Testis (tissue), 3 donors: ENCODE measurements around the gene SLC7A6OS. TPM values are rescaled to one million over a fixed set of nuclear protein-coding genes. Genes with fewer than 3 reads are reported as not detected.
A peak's percentile ranks its signal among the peaks of the same experiment; 100 is the strongest.
"Not testable (repeated sequence)": the region's sequence is repeated elsewhere in the genome, so short reads cannot be mapped to it uniquely, and the experiment has no call there.

Experiments
- DNase-seq: peaks from one replicate; pipeline ENCODE4 v3.0.0-alpha.2; 2019
- H3K27ac ChIP-seq, 2 donors: fragments of 200-600 bp; sonication (generic); one replicate each; pipeline ENCODE4 v1.5.1; 2019
- H3K27me3 ChIP-seq: fragments of 200-600 bp; sonication (generic); one replicate; pipeline ENCODE4 v1.5.1; 2019
- H3K36me3 ChIP-seq: fragments of 200-600 bp; sonication (generic); one replicate; pipeline ENCODE4 v1.5.1; 2017; ENCODE audit warnings: low read depth; ENCODE audit errors: missing control alignments
- H3K4me1 ChIP-seq: fragments of 200-600 bp; sonication (generic); one replicate; pipeline ENCODE4 v1.5.1; 2019
- H3K4me3 ChIP-seq, 2 donors: fragments of 200-600 bp; sonication (generic); one replicate each; pipeline ENCODE4 v1.5.1; 2017 to 2019
- H3K9me3 ChIP-seq: fragments of 200-600 bp; sonication (generic); one replicate; pipeline ENCODE4 v1.5.1; 2017
- CTCF ChIP-seq, 3 experiments: fragments of 450-650 bp in 2 of 3; fragments of 200-600 bp in 1 of 3; sonication (generic) in 1 of 3; IDR thresholded peaks; one replicate each; pipeline ENCODE4 v1.5.1; 2016 to 2019; ENCODE audit warnings: antibody characterized with exemption in 3 of 3, mild to moderate bottlenecking in 2 of 3, moderate library complexity in 1 of 3
- POLR2A ChIP-seq: fragments of 450-650 bp; IDR thresholded peaks from one replicate; pipeline ENCODE4 v1.6.1; 2017; ENCODE audit warnings: antibody characterized with exemption, mild to moderate bottlenecking, moderate library complexity
- WGBS, 2 donors: methylation state at CpG; one replicate each; pipeline ENCODE4 v1.1.5; 2018; 5-methylcytosine and 5-hydroxymethylcytosine counted together
- intact Hi-C: fragments of 100-400 bp; cut with DNase I; formaldehyde crosslinking; loops from one replicate; pipeline ENCODE4 v1.15.1; 2023; ENCODE audit warnings: low total_unique reads
- polyA plus RNA-seq: library from polyadenylated mRNA; stranded (reverse); fragments of 350-450 nt; fragmentation: Illumina TruSeq; extraction: RNeasy Lipid Tissue Mini Kit (QIAGEN cat#74804); gene quantifications from one replicate; pipeline ENCODE4 v1.2.3, GENCODE V29; 2014; ENCODE audit warnings: low read depth, low replicate concordance; ENCODE audit not compliant: insufficient read depth
- total RNA-seq, 2 donors: library from RNA; depleted of rRNA; stranded (reverse); fragments of >200 nt; gene quantifications; one replicate each; pipeline ENCODE4 v1.2.3, GENCODE V29; 2016

SLC7A6OS gene
- total and polyA plus RNA-seq, 3 donors from 2014 or later: 14.7 to 25.8 (median 24.3) TPM

DNA sequence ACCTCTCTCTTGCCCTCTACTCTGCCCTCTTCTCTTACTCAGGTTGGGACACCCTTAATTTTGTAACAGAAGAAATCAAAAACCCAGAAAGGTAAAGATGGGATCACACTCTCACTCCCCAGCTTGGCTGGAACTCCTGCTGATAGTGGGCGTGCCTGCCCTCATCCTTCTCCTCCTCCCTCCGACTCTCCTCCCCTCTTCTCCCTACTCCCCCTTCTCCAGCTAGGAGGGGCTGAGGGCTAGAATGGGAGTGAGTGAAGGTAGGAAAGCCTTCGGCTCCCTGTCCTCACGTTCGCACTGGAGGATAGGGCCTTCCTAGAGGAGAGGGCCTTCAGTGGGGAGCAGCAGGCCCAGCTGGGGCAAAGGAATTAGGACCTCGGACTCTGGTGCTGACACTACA is 20.3 kb downstream of the SLC7A6OS start:
- Histone ChIP-seq H3K4me1 (peaks cover 11% of the 10 kb centered on the region), H3K4me3 (no peak overlapping the region), H3K27ac (no peak overlapping the region), H3K36me3 (no peaks in the 10 kb centered on the region), H3K27me3 (no peaks in the 10 kb centered on the region), H3K9me3 (no peaks in the 10 kb centered on the region)
- TF ChIP-seq CTCF (IDR thresholded peaks at IDR 0.05) (no peak), POLR2A (no peak)
- intact Hi-C loops: no loop called here
- DNase-seq: no peak
- WGBS, 2 donors: 76 to 85% methylated on average over 6 of the region's 6 CpGs

DNA sequence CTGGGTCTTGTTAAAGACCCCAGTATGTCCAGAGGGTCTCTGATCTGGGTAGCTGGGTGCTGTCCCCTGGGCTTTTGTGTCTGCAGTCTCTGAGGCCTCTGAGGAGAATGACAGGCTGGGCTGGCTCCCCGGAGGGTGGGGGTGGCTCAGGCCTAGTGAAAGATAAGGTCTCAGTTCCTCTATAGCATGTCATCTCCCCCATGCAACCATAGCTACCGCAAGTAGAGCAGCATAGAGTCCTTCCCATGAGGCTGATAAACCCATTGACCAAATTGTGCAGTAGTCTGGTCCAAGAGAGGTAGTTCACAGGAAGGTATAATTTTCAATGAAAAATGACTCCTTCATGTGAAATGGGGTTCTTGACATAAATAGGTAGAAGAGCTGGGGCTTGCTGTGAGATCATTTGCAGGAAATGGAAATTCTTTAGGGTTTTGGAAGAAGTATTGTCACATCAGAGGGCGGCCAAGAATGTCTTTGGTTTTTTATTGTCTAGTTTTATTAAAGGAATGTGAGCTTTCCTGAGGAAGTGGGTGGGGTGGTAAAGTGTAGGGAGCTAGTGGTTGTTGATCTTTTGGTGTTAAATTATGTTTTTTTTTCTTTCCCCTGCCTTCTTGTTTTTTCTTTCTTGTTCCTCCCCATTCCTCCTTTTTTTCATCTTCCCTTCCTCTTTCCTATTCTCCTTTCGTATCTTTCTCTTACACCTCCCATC is 21.0 kb downstream of the SLC7A6OS start:
- no peak overlapping the region for H3K27ac ChIP-seq
- 66 to 90% methylated on average over 3 to 4 of the region's 4 CpGs for WGBS, 2 donors
- no peak for DNase-seq
- H3K9me3 ChIP-seq: no peaks in the 10 kb centered on the region
- intact Hi-C loops: no loop called here
- peaks cover 17% of the 10 kb centered on the region for H3K4me1 ChIP-seq
- H3K27me3 ChIP-seq: no peaks in the 10 kb centered on the region
- no peak overlapping the region for H3K4me3 ChIP-seq
- TF ChIP-seq POLR2A: no peak
- H3K36me3 ChIP-seq: no peaks in the 10 kb centered on the region

DNA sequence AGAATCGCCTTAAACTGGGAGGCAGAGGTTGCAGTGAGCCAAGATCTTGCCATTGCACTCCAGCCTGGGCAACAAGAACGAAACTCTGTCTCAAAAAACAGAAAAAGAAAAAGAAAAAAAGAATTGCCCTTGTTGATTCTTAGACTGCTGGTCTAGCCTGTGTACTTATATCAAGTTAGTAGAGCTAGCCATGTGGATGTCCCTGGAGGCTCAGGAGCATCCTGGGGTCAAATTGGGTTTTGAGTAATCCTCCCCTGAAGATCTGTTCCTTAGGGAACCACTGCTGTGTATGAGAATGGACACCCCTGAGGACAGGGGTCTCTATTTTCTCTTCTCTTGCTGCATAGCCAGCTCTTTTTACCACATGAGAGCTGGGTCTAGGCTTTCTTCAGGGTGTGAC is 21.5 kb downstream of the SLC7A6OS start:
- TF ChIP-seq CTCF (IDR thresholded peaks at IDR 0.05): no peak
- intact Hi-C loops: no loop called here
- H3K4me1 ChIP-seq: peaks cover 23% of the 10 kb centered on the region
- H3K36me3 ChIP-seq: no peaks in the 10 kb centered on the region
- H3K4me3 ChIP-seq: no peak overlapping the region
- H3K27ac ChIP-seq: no peak overlapping the region
- no peaks in the 10 kb centered on the region for H3K27me3 ChIP-seq
- H3K9me3 ChIP-seq: no peaks in the 10 kb centered on the region
- no peak for DNase-seq
- 98 to 100% methylated on average over 2 of the region's 2 CpGs for WGBS, 2 donors

GRCh38 chr16:68288796-68289195 is 21.9 kb downstream of the SLC7A6OS start:
- DNase-seq, H3K36me3 ChIP-seq, H3K27ac ChIP-seq, H3K27me3 ChIP-seq, intact Hi-C loops, H3K4me3 ChIP-seq, H3K9me3 ChIP-seq: not testable (repeated sequence)
- H3K4me1 ChIP-seq: peaks cover 27% of the 10 kb centered on the region
- 80 to 83% methylated on average over 9 of the region's 9 CpGs for WGBS, 2 donors

- WGBS, 2 donors: 86 to 100% methylated on average over 1 of the region's 1 CpG
- no peak for DNase-seq
- Histone ChIP-seq H3K36me3 (no peaks in the 10 kb centered on the region), H3K4me3 (no peak overlapping the region), H3K9me3 (no peaks in the 10 kb centered on the region), H3K27ac (peak overlapping the region in 1 of 2 donors; percentile 46), H3K27me3 (no peaks in the 10 kb centered on the region), H3K4me1 (peaks cover 33% of the 10 kb centered on the region)
- intact Hi-C loops: no loop called here
- TF ChIP-seq POLR2A (no peak), CTCF (IDR thresholded peaks at IDR 0.05) (no peak)
Observed at GRCh38 chr16:68288252-68288650, 22.5 kb downstream of the SLC7A6OS start.
